Measurements from ENCODE around the gene SARDH. TPM values are rescaled to one million over a fixed set of nuclear protein-coding genes. Genes with fewer than 3 reads are reported as not detected.
A peak's percentile ranks its signal among the peaks of the same experiment; 100 is the strongest.

Gene SARDH
- total RNA-seq, 3 donors from 2014 or later = 0.16 to 2.0 (median 1.0) TPM

DNA sequence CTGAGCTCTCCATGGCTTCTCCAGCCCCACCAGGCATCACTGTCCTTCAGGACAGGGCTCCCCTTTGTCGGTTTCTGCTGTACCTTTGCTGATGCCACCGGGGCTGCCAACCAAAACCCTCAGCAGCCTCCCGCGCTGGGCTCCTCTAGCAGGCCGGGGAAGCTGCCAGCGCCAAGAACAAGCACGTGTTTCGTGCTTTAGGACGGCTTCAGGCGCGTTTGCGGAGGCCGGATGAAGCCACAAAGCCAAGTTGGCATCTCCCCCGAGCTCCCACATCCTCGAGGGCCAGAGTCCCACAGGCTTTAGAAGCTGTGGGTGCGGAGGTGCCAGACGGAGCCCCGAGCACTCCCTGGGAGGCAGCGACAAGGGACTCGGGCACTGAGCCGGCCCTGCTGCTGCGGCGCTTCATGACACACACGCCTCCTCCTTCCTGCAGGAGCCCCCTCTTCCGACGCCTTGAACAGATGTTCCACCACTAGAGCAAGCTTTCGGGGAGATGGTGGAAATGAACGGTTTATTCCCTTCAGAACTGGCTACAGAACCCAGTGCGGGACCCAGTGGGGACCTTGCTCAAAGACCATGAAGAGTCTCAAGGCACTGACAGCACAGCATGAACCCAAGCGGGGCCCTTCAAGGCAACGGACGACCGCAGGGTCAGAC, 36.7 kb downstream of the SARDH start:
- DNase-seq (ENCODE audit: low spot score in 2 of 2) = peak in 1 of 2 donors; percentile 32

DNA sequence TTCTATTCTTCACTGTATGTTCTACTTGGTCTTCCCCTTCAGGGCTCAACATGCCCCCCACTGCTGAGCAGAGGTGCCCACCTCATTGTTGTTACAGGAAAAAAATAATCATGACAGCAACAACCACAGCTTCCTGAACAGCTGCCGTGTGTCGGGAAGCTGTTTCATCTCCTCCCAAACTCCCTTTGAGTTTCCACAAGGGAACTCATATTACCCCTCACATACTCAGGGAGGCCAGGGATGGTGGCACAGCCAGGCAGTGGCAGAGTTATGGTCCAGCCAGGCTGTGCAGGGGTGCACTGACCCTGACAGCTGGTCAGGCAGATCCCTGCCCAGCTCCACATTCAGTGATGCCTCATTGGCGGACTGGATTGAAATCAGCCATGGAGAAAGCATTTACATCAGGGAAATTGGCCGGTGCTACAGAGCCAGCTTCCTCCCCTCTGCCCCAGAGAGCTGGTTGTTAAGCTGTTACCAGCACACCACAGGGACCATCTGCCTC, 37.3 kb downstream of the SARDH start:
- intact Hi-C loops (cut with DNase I; ENCODE audit: low total_unique reads) = no loop called here
- Histone ChIP-seq H3K27ac (no peak overlapping the region), H3K4me1 (no peaks in the 10 kb centered on the region), H3K9me3 (no peaks in the 10 kb centered on the region), H3K36me3 (no peaks in the 10 kb centered on the region), H3K4me3 (no peak overlapping the region), H3K27me3 (peaks cover 0 to 21% of the 10 kb centered on the region in 2 donors)
- DNase-seq (ENCODE audit: low spot score in 2 of 2) = no peak
- TF ChIP-seq POLR2AphosphoS5 (IDR thresholded peaks at IDR 0.05) (no peak), POLR2A (IDR thresholded peaks at IDR 0.05) (no peak), CTCF (IDR thresholded peaks at IDR 0.05) (no peak)

More for the DNA sequence above, 36.7 kb downstream of the SARDH start:
- TF ChIP-seq CTCF (IDR thresholded peaks at IDR 0.05) (no peak), POLR2AphosphoS5 (IDR thresholded peaks at IDR 0.05) (no peak), POLR2A (IDR thresholded peaks at IDR 0.05) (no peak)
- H3K4me1 ChIP-seq = no peaks in the 10 kb centered on the region
- H3K27ac ChIP-seq = peak overlapping the region in 1 of 2 donors; percentile 48
- intact Hi-C loops (cut with DNase I; ENCODE audit: low total_unique reads) = no loop called here
- H3K4me3 ChIP-seq = peak overlapping the region in 1 of 3 donors; percentile 11
- peaks cover 0 to 21% of the 10 kb centered on the region in 2 donors for H3K27me3 ChIP-seq
- no peaks in the 10 kb centered on the region for H3K36me3 ChIP-seq
- H3K9me3 ChIP-seq = no peaks in the 10 kb centered on the region

GRCh38 chr9:133699546-133699945, 38.6 kb downstream of the SARDH start:
- Histone ChIP-seq H3K36me3 (no peaks in the 10 kb centered on the region), H3K9me3 (no peaks in the 10 kb centered on the region), H3K27ac (no peak overlapping the region), H3K27me3 (peaks cover 0 to 21% of the 10 kb centered on the region in 2 donors), H3K4me3 (no peak overlapping the region), H3K4me1 (no peaks in the 10 kb centered on the region)
- no peak for DNase-seq (ENCODE audit: low spot score in 2 of 2)
- intact Hi-C loops (cut with DNase I; ENCODE audit: low total_unique reads) = no loop called here
- TF ChIP-seq POLR2A (IDR thresholded peaks at IDR 0.05) = no peak
- TF ChIP-seq CTCF (IDR thresholded peaks at IDR 0.05) = no peak
- TF ChIP-seq POLR2AphosphoS5 (IDR thresholded peaks at IDR 0.05) = no peak

GRCh38 chr9:133696071-133696472, 42.1 kb downstream of the SARDH start:
- Histone ChIP-seq H3K36me3 (no peaks in the 10 kb centered on the region), H3K4me1 (no peaks in the 10 kb centered on the region), H3K27me3 (no peaks in the 10 kb centered on the region), H3K27ac (no peak overlapping the region), H3K9me3 (no peaks in the 10 kb centered on the region), H3K4me3 (no peak overlapping the region)
- intact Hi-C loops (cut with DNase I; ENCODE audit: low total_unique reads) = no loop called here
- DNase-seq (ENCODE audit: low spot score in 2 of 2) = no peak
- TF ChIP-seq POLR2A (IDR thresholded peaks at IDR 0.05) (no peak), POLR2AphosphoS5 (IDR thresholded peaks at IDR 0.05) (no peak), CTCF (IDR thresholded peaks at IDR 0.05) (no peak)

DNA sequence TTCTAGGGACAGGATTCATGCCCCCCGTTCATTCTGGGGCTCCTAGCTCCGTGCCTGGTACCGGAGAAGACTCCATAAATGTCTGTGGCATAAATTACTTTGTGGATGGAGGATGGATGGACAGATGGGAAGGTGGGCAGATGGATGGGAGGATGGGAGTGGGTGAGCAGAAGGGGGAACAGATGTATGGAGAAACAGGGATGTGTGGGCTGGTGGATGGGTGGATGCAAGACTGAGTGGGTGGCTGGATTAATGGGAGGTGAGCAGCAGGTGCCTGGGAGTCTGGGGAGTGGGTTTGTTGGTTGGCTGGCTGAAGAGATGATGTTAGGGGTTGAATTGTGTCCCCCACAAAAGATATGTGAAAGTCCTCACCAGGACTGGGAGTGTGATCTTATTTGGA, 43.5 kb downstream of the SARDH start:
- no peak for TF ChIP-seq POLR2AphosphoS5 (IDR thresholded peaks at IDR 0.05)
- TF ChIP-seq POLR2A (IDR thresholded peaks at IDR 0.05) = no peak
- no peak for TF ChIP-seq CTCF (IDR thresholded peaks at IDR 0.05)
- Histone ChIP-seq H3K27me3 (no peaks in the 10 kb centered on the region), H3K9me3 (no peaks in the 10 kb centered on the region), H3K4me3 (no peak overlapping the region), H3K4me1 (no peaks in the 10 kb centered on the region), H3K27ac (no peak overlapping the region), H3K36me3 (no peaks in the 10 kb centered on the region)
- no peak for DNase-seq (ENCODE audit: low spot score in 2 of 2)
- intact Hi-C loops (cut with DNase I; ENCODE audit: low total_unique reads) = no loop called here

Measured in breast epithelium (tissue), 4 donors.